CD4-positive, alpha-beta T cell treated with Interleukin-17A for 1 hour (primary cell): ENCODE data around the gene SETMAR.

Source experiments
- DNase-seq: peaks from one replicate; pipeline ENCODE4 v3.0.0-alpha.2; 2020

SETMAR gene

DNA sequence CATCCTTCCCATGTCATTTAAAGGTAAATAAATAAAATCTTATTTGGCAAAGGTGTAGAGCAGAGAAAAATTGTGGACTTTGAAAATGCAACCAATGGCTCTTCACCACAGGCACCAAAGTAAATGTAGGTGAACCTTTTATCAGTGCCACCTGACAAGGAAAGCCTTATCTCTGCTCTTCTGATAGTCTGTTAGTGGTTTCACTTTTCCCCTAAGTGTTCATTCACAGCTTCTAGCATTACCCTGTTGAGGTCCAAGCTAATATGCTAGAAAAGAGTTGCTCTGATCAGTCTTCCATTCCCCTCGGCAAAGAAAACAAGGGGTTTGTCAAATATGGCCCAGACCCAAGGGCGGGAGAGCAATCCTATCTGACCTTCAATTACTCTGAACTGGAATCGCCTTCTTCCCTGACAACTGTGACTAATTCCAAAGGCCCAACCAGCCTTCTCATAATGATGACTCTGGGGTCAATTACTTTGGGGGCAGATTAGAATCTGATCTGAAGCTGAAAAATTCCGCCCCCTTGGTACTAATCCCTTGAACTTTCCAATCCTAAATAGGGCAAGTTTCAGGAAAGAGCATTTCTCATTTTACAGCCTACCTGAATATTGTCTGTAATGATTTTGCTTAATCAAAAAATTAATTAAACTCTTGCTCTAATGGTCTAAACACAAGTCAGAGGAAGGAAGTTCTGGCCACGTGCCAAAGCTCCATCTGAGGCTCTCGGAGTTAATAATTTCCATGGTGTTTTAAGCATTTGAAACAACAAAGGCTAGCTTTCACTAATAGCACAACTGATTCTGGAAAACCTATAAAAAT, 52.4 kb downstream of the SETMAR start:
- DNase-seq: no peak

DNA sequence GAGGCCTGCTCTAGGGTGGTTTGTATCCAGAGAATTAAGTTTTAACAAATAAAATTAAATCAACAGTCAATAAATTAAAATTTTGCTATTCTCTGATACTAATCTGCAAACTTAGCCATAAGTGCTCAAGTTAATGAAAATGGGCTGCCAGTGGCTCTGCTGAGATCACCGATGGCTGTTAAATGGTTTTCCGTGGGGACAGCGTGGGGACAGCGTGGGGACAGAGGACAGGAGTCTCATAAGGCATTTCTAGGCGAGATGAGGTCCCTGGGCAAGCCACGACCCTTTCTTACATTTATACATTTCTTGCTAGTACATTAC, 53.0 kb downstream of the SETMAR start:
- DNase-seq: no peak

DNA sequence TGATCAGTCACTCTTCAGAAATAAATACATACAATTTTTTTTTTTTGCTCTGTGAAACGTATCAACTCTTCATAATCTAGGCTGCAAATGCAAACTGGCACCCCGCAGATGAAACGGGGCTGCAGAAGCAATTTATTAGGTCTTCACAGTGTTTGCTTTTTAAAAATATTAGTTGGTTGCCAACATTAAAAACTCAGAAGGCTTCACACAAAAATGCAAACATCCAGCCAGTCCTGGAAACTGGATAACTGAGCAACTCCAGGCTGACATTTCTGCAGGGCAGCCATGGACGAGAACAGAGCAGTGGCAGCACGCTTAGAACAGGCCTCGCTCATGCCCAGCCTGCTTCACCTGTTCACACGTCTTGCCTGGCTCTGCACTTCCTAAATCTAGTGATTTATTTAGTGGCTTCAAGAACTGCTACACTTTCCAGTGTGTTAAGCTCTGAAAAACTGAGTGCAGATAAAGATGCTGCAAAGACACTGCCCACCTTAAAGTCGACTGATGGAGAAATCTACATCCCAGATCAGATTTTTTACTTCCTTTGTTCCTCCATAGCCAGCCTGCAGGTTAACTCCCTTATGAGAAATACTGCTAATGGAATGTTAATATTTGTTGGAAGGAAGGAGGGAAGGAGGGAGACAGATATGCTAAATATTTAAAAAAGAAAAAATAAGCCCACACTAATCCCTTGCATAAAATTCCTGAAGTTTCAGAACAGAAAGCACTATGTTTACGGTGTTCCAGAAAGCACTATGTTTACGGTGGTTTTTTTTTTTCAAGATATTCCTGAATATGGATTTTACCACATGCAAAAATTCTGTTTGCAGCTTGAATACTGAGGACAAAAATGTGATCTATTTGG, 53.6 kb downstream of the SETMAR start:
- no peak for DNase-seq

DNA sequence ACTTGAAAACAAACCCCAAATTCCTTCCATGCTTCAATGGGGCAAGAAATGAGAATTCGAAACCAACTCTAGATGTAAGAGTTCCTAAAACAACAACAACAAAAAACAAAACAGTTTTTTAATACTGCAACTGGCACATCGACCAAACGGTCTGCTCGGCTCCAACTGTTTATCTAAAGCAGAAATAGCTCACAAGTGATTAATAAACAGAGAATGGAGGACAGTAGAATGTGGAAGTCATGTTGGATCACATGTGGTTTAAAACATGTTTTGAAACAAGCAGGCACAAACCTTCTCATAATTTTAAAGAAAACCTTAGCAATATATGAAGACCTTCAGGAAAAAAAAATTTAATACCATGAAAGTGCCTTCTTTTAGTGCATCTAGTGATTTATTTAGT, 55.1 kb downstream of the SETMAR start:
- no peak for DNase-seq

DNA sequence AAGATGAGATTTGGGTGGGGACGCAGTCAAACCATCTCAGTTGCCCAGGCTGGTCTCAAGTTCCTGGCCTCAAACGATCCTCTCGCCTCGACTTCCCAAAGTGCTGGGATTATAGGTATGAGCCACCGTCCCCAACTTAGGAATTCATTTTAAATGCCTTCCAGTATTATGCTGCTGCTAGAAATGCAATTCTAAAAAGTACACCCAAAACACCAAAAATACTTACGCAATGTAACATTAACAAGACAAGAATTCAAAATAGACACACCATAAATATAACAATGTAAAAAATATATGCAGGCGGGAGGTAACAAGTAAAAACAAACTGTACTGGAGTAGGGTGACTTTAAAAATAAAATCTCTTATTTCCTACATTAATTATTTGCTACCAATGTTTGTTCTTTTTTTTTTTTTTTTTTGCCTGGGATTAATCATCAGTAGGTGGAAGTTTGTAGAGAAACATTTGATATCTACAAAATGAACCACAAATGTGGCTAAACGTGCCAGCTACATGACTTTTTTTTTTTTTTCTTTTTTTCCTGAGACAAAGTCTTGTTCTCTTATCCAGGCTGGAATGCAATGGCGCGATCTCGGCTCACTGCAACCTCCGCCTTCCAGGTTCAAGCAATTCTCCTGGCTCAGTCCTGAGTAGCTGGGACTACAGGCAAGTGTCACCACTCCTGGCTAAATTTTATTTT, 56.8 kb downstream of the SETMAR start:
- DNase-seq: no peak

DNA sequence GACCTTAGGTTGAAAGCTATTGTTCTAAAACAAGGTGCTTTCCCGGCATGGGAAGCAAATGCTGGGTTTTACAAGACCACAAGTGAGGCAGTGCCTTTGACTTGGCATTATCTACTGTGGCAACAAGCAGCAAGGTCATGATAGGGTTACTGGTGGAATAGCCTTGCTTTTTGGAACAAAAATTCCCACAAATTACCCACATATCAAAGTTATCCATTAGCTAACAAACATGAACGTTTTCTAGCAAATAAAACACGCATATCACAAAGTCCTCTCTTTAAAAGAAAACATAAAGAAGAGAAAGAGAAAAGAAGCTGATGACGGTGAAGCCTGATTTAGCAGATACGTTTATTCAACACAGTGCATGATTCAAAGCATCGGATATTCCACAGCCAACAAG, 57.6 kb downstream of the SETMAR start:
- DNase-seq: no peak

DNA sequence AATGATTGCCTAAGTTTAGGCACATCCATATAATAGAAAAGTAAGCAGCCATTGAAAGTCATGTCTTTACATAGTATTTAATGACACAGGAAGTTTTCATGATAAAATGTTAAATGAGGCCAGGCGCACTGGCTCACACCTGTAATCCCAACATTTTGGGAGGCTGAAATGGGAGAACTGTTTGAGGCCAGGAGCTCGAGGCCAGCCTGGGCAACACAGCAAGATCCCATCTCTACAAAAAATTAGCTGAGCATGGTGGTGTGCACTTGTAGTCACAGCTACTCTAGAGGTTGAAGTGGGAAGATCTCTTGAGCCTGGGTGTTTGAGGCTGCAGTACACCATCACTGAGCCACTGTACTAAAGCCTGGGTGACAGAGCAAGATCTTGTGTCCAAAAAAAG, 59.4 kb downstream of the SETMAR start:
- DNase-seq: no peak
